ENCODE data around the gene MFAP3L. TPM values are rescaled to one million over a fixed set of nuclear protein-coding genes. Genes with fewer than 3 reads are reported as not detected.

MFAP3L gene
- total and polyA plus RNA-seq, 8 donors: 2.1 to 4.8 (median 2.5) TPM

DNA sequence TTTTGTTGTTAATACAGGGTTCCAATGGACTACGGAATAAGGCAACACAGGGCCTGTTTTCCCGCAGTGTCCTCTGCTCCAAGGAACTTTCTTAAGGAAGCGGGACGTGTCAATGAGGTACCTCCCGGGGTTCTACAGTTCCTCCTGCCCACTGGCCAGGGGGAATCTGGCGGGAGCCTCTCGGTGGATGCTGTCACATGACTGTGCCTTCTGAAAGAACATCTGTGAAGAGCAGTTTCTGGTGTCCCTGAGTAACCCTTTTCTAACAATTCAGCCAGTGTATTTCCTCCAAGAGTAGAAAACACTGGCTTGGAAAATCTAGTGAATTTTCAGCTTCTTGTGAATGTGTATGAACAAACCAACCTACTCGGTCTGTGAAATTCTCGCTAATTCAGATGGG lies 32.7 kb downstream of the MFAP3L start:
- Histone ChIP-seq H3K9me3 (no peaks in the 10 kb centered on the region), H3K36me3 (no peaks in the 10 kb centered on the region), H3K4me3 (no peak overlapping the region), H3K27me3 (no peaks in the 10 kb centered on the region), H3K27ac (no peak overlapping the region), H3K4me1 (no peaks in the 10 kb centered on the region)
- TF ChIP-seq, protein P1, sequence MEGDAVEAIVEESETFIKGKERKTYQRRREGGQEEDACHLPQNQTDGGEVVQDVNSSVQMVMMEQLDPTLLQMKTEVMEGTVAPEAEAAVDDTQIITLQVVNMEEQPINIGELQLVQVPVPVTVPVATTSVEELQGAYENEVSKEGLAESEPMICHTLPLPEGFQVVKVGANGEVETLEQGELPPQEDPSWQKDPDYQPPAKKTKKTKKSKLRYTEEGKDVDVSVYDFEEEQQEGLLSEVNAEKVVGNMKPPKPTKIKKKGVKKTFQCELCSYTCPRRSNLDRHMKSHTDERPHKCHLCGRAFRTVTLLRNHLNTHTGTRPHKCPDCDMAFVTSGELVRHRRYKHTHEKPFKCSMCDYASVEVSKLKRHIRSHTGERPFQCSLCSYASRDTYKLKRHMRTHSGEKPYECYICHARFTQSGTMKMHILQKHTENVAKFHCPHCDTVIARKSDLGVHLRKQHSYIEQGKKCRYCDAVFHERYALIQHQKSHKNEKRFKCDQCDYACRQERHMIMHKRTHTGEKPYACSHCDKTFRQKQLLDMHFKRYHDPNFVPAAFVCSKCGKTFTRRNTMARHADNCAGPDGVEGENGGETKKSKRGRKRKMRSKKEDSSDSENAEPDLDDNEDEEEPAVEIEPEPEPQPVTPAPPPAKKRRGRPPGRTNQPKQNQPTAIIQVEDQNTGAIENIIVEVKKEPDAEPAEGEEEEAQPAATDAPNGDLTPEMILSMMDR (IDR thresholded peaks at IDR 0.05): no peak
- no peak for DNase-seq
- no peak for ATAC-seq
- intact Hi-C loops (cut with DNase I): no loop called here

DNA sequence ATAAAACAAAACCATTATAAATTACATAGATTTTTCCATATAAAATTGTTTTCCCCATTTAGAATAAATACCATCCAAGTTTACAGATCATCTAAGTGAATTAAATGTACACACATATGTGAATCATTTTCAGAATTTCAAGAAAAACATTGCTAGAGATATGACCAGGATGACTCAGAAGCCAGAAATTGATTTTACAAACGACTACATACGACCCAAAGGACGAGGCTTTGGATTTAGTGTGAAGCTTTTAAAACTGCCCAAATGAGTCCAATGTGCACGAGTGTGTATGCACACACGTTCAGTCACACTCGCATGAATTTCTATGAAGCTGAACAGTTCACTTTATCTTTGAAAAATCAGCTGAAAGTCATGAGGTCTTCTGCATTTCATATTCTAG lies 37.9 kb downstream of the MFAP3L start:
- Histone ChIP-seq H3K27me3 (no peaks in the 10 kb centered on the region), H3K27ac (no peak overlapping the region), H3K4me1 (no peaks in the 10 kb centered on the region), H3K36me3 (no peaks in the 10 kb centered on the region), H3K9me3 (no peaks in the 10 kb centered on the region), H3K4me3 (no peak overlapping the region)
- no peak for DNase-seq
- ATAC-seq: no peak
- intact Hi-C loops (cut with DNase I): no loop called here
- TF ChIP-seq, protein P1 (IDR thresholded peaks at IDR 0.05): no peak

DNA sequence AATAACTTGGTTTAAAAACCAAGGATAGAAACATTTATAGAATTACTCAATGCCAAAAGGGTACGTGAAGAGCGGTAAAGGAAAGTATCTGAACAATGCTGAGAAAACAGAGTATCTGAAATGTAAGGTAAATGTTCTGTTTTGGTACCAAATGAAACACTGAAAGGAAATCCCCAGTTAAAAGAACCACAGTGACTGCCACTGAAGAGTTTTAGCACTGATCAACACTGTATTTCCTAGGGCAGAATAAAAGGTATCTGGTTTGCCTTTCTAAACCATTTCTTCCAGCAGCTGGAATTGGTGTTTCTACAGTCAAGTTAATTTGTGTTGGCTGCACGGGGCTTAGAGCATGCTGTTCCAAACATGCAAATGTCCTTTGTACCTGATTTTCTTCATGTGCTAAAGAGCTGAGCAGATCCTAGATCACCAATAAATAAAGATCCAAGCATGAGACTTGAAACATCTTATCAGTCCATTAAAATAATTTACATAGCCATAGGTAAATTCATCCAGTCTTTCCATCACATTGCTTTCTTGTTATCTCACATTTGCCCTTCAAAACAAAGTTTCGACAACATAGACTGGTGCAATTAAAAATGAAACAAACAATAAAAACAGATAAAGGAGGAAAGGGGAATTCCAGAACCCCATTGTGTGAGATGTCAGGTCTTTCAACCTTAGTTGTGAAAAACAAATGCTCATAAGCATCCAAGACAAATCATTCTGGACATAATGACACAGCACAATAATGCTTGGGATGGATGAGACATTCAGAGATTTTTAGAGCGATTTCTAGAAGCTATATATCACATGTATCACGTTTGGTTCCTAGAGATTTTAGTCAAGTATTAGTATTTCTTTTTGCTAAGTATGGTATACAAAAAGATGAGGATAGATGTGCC lies 38.6 kb downstream of the MFAP3L start:
- intact Hi-C loops (cut with DNase I): no loop called here
- Histone ChIP-seq H3K4me1 (no peaks in the 10 kb centered on the region), H3K27me3 (no peaks in the 10 kb centered on the region), H3K36me3 (no peaks in the 10 kb centered on the region), H3K4me3 (no peak overlapping the region), H3K27ac (no peak overlapping the region), H3K9me3 (no peaks in the 10 kb centered on the region)
- ATAC-seq: no peak
- TF ChIP-seq, protein P1 (IDR thresholded peaks at IDR 0.05): no peak
- DNase-seq: no peak

DNA sequence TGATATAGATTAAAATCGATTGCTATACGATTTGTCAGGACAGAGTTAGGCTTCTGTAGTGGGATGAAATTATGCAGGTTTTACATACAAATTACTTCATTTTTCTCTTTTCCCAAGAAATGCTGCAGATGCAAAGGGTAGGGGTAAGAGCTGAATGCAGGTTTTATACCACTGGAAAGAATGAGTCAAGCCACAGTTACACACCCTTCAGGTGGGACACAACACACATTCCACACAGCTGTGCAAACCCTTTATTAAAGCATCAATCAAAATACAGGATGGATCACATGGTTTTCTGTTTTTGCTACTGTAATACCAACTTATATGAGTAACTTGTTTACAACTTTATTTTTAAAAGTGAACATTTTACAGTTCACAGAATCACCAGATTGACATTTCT lies 39.8 kb downstream of the MFAP3L start:
- H3K36me3 ChIP-seq: no peaks in the 10 kb centered on the region
- TF ChIP-seq, protein P1 (IDR thresholded peaks at IDR 0.05): no peak
- no peak overlapping the region for H3K4me3 ChIP-seq
- intact Hi-C loops (cut with DNase I): no loop called here
- H3K9me3 ChIP-seq: no peaks in the 10 kb centered on the region
- no peak overlapping the region for H3K27ac ChIP-seq
- ATAC-seq (no peak), DNase-seq (no peak)
- H3K27me3 ChIP-seq: no peaks in the 10 kb centered on the region
- H3K4me1 ChIP-seq: no peaks in the 10 kb centered on the region

DNA sequence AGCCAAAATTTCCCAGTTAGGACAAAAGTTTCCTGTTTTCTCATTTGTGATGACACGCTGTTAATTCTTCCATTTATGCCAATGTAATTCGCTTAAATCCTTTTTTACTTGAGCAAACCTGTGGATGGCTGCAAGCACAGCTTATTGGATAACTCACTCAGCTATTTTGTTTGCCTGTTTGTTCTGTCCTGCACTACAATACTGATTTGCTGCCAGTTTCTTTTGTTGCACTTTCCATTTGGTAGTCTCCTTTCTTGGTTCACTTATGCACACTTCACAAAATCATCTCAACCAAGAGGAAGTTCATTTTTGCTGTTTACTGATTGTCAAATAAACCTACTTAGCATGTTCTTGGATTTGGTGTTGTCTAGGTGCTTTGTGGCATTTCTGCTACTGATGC lies 40.3 kb downstream of the MFAP3L start:
- Histone ChIP-seq H3K27ac (no peak overlapping the region), H3K4me3 (no peak overlapping the region), H3K36me3 (no peaks in the 10 kb centered on the region), H3K27me3 (no peaks in the 10 kb centered on the region), H3K4me1 (no peaks in the 10 kb centered on the region), H3K9me3 (no peaks in the 10 kb centered on the region)
- intact Hi-C loops (cut with DNase I): no loop called here
- TF ChIP-seq, protein P1 (IDR thresholded peaks at IDR 0.05): no peak
- DNase-seq (no peak), ATAC-seq (no peak)
